ENCODE results near the gene BZW2. TPM values are rescaled to one million over a fixed set of nuclear protein-coding genes. Genes with fewer than 3 reads are reported as not detected.

Gene BZW2
- total and polyA plus RNA-seq, 7 donors, result 83.7 to 163 (median 133) TPM

- Histone ChIP-seq H3K27me3 (ENCODE audit: insufficient read depth in 3 of 3, low read length in 2 of 3) (no peaks in the 10 kb centered on the region), H3K36me3 (ENCODE audit: insufficient read depth in 1 of 2, low read depth in 1 of 2) (peaks cover 2 to 24% of the 10 kb centered on the region in 2 donors), H3K4me1 (peaks cover 14% of the 10 kb centered on the region), H3K9me3 (no peaks in the 10 kb centered on the region), H3K4me3 (no peak overlapping the region), H3K27ac (no peak overlapping the region)
- no peak for TF ChIP-seq CTCF (IDR thresholded peaks at IDR 0.05)
- DNase-seq (no peak), ATAC-seq (no peak)
- intact Hi-C loops (cut with DNase I), result no loop called here
- WGBS, 3 donors, result 62 to 78% (median 78%) methylated on average over 1 of the region's 1 CpG
These were observed 15.3 kb upstream of the BZW2 start for GRCh38 chr7:16630654-16631053.

GRCh38 chr7:16634271-16634738, 11.7 kb upstream of the BZW2 start:
- Histone ChIP-seq H3K4me3 (no peak overlapping the region), H3K4me1 (peaks cover 33% of the 10 kb centered on the region), H3K27me3 (ENCODE audit: insufficient read depth in 3 of 3, low read length in 2 of 3) (no peaks in the 10 kb centered on the region), H3K36me3 (ENCODE audit: insufficient read depth in 1 of 2, low read depth in 1 of 2) (peaks cover 0 to 15% of the 10 kb centered on the region in 2 donors), H3K27ac (peak overlapping the region; percentile 69), H3K9me3 (no peaks in the 10 kb centered on the region)
- TF ChIP-seq CTCF (IDR thresholded peaks at IDR 0.05), result no peak
- peak; percentile 23 to 48 for DNase-seq
- WGBS, 3 donors, result 15 to 24% (median 21%) methylated on average over 4 of the region's 4 CpGs
- intact Hi-C loops (cut with DNase I), result no loop called here
- peak; percentile 78 to 92 (median 89) for ATAC-seq

GRCh38 chr7:16636555-16637101, 9.4 kb upstream of the BZW2 start:
- Histone ChIP-seq H3K27me3 (ENCODE audit: insufficient read depth in 3 of 3, low read length in 2 of 3) (no peaks in the 10 kb centered on the region), H3K27ac (peak overlapping the region; percentile 17), H3K4me3 (no peak overlapping the region), H3K36me3 (ENCODE audit: insufficient read depth in 1 of 2, low read depth in 1 of 2) (peaks cover 0 to 7% of the 10 kb centered on the region in 2 donors), H3K9me3 (no peaks in the 10 kb centered on the region), H3K4me1 (peaks cover 47% of the 10 kb centered on the region)
- DNase-seq, result no peak
- intact Hi-C loops (cut with DNase I), result no loop called here
- 40 to 47% (median 46%) methylated on average over 1 of the region's 1 CpG for WGBS, 3 donors
- ATAC-seq, result no peak
- no peak for TF ChIP-seq CTCF (IDR thresholded peaks at IDR 0.05)

- Histone ChIP-seq H3K4me3 (no peak overlapping the region), H3K36me3 (ENCODE audit: insufficient read depth in 1 of 2, low read depth in 1 of 2) (peaks cover 0 to 7% of the 10 kb centered on the region in 2 donors), H3K9me3 (no peaks in the 10 kb centered on the region), H3K4me1 (peaks cover 54% of the 10 kb centered on the region), H3K27ac (peak overlapping the region; percentile 17), H3K27me3 (ENCODE audit: insufficient read depth in 3 of 3, low read length in 2 of 3) (no peaks in the 10 kb centered on the region)
- intact Hi-C loops (cut with DNase I), result no loop called here
- no peak for ATAC-seq
- 61 to 72% (median 69%) methylated on average over 5 of the region's 5 CpGs for WGBS, 3 donors
- no peak for TF ChIP-seq CTCF (IDR thresholded peaks at IDR 0.05)
- no peak for DNase-seq
These were observed 8.6 kb upstream of the BZW2 start for GRCh38 chr7:16637379-16637778.
